GM12872 (cell line): Measurements from ENCODE around the gene ZFYVE28.

Source experiments
- CTCF ChIP-seq: IDR thresholded peaks from 3 replicates; pipeline ENCODE4 v1.5.1; 2011; ENCODE audit warnings: low read depth, mild to moderate bottlenecking, low read length, moderate library complexity; ENCODE audit not compliant: insufficient read depth

ZFYVE28 gene

GRCh38 chr4:2258091-2259035 lies 160.1 kb downstream of the ZFYVE28 start:
- no peak for TF ChIP-seq CTCF

GRCh38 chr4:2257361-2258081 lies 160.9 kb downstream of the ZFYVE28 start:
- TF ChIP-seq CTCF = no peak

- TF ChIP-seq CTCF = no peak
Measured at GRCh38 chr4:2256781-2257191, 161.7 kb downstream of the ZFYVE28 start.

GRCh38 chr4:2256156-2256731 lies 162.2 kb downstream of the ZFYVE28 start:
- no peak for TF ChIP-seq CTCF

- no peak for TF ChIP-seq CTCF
Measured at GRCh38 chr4:2255501-2256155, 162.8 kb downstream of the ZFYVE28 start.

- no peak for TF ChIP-seq CTCF
Measured at GRCh38 chr4:2254665-2255500, 163.6 kb downstream of the ZFYVE28 start.
